CD4-positive, alpha-beta T cell treated with Interleukin-10 for 1 hour (primary cell): ENCODE data around the gene MEGF9.

Experiments used
- DNase-seq: peaks from one replicate; pipeline ENCODE4 v3.0.0-alpha.2; 2020

MEGF9 gene

DNA sequence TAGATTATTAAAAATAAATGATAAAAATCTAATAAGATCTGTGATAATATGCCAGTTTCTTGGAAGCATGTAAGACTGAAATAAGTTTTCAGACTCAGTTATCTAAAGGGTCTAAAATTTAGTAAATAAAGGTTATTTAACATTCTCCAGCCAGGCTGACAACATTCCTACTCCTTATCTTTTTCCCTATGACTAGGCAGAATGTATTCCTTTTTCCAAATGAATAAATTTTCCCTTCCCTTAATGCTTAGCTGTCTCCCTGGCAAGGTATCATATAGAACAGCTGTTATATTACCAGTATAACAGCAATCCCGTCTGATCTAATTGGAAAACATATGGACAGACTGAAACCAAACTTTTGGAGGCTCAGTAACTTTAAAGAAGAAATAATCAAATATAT, 13.0 kb downstream of the MEGF9 start:
- no peak for DNase-seq

DNA sequence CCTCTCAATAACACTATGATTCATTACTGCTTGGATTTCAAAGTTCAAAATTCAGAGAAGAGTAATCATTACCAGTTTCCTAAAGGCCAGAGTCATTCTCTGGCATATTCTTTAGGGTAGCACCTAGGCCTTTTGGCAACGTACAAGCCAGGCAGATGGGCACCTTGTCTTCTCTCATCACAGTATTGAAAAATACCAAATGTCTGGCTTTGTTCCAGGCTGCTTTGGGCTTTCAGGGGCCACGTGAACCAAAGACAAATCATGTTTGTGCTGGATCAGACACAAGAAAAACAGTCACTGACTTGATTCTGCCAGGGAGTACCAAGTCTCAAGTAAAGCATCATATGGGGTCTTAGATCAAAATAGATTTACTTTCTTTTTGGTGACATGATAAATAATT, 15.5 kb downstream of the MEGF9 start:
- no peak for DNase-seq

- DNase-seq, result no peak
Measured at GRCh38 chr9:120697448-120697847, 16.8 kb downstream of the MEGF9 start.

DNA sequence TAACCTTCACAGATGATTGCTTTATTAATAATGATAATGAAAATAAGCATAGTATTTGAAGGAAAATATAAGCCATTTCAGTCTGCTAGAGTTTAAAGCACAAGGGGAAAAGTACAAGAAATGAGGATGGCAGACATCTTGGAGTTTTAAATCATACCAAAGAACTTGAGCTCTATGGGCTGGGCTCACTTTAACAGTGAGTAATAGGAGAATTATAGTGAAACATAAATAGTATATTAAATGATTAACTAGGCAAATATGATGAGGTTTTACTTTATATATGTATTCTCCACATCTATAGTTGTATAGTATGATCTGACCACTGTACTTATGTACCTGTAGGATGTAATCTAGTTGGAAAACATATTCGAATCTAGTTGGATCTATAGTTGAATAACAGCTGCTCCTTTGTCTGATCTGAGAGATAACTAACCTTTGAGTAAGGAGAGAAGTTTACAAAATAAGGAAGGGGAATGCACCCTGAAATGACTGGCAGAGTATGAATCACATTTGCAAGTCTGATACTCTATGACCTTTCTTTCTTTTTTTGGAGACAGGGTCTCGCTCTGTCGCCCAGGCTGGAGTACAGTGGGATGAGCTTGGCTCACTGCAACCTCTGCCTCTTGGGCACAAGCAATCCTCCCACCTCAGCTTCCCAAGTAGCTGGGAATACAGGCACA, 17.6 kb downstream of the MEGF9 start:
- no peak for DNase-seq

GRCh38 chr9:120694559-120694958, 19.7 kb downstream of the MEGF9 start:
- DNase-seq, result no peak

GRCh38 chr9:120693700-120694008, 20.6 kb downstream of the MEGF9 start:
- no peak for DNase-seq

DNA sequence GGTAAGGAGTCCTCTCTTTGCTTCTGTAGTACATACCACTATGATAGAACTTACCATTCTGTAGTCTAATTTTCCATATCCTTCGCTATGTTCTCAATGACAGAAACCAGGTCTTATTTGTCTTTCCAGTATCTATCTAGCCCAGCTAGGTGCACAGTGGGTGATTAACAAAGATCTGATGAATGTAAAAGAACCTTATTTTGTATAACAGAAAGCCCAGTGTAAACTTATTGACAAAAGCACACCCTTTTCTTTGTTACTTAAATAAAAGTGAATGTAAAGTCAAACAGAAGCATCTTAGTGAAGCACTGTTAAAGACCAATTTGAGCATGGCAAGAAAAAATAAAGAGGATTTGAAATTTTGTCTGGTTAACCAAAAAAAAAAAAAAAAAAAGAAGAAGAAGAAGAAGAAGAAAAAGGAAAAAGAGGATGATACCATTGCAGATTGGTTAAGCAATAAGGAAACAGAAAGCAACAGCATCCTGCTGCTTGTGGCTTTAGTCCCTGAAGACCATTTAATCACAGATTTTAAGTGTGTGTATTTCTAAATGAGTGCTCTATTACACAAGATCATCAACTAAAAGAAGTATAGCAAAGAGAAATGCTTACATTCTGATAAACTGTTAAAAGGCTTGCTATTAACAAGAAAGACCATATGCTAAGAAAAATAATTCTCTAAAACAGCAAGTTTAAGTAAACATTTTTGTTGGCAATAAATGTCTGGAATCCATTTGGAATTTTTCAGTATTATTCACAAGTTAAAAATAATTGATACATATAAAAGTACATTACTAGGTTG, 21.2 kb downstream of the MEGF9 start:
- no peak for DNase-seq

GRCh38 chr9:120690372-120690771, 23.9 kb downstream of the MEGF9 start:
- DNase-seq, result no peak

GRCh38 chr9:120689860-120690259, 24.4 kb downstream of the MEGF9 start:
- DNase-seq, result no peak

DNA sequence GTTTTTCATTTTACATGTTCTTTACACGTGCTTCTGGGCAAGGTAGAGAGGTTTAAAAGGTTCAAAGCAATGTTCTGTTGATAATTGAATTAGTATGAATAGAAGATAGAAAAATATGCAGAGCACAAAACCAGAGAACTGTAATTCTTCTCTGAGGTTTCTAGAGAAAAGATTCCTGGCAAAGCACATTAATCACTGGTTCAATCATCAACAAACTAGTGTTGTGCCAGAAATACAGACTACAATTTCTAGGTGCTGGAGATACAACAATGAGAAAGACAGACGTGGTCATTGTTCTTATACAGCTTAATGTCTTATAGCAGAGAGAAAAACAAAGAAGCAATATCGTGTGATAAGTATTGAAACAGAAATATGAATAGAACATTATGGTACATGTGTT, 25.5 kb downstream of the MEGF9 start:
- no peak for DNase-seq

- no peak for DNase-seq
Measured at GRCh38 chr9:120683150-120683549, 31.1 kb downstream of the MEGF9 start.

- no peak for DNase-seq
Measured at GRCh38 chr9:120681121-120681520, 33.1 kb downstream of the MEGF9 start.

DNA sequence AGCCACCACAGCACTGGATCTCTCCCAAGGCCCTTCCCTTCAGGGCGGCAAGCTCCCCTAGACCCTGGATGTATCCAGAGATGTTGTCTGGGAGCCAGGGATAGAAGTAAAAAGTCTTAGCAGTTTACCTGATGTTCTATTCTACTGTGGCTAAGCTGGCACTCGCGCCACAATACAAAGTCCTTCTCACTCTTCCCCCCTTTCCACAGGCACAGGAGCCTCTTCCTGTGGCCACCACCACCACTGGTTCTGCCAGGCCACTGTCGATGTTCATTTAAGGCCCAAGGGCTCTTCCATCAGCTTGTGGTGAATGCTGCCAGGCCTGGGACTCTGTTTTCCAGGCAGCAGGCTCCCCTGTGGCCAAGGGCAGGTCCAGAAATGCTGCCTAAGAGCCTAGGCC, 33.7 kb downstream of the MEGF9 start:
- DNase-seq, result no peak

DNA sequence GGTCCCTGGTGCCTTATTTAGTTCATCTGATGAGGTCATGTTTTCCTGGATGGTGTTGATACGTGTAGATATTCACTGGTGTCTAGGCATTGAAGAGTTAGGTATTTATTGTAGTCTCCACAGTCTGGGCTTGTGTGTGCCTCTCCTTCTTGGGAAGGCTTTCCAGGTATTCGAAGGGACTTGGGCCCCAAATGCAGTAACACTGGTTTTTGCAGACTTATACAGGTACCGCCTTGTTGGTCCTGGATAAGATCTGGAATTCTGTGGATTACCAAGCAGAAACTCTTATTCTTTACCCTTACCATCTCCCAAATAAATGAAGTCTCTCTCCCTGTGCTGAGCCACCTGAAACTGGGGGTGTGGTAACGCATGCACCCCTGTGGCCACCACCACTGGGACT, 34.1 kb downstream of the MEGF9 start:
- DNase-seq, result no peak

GRCh38 chr9:120677965-120678364, 36.3 kb downstream of the MEGF9 start:
- DNase-seq, result no peak

DNA sequence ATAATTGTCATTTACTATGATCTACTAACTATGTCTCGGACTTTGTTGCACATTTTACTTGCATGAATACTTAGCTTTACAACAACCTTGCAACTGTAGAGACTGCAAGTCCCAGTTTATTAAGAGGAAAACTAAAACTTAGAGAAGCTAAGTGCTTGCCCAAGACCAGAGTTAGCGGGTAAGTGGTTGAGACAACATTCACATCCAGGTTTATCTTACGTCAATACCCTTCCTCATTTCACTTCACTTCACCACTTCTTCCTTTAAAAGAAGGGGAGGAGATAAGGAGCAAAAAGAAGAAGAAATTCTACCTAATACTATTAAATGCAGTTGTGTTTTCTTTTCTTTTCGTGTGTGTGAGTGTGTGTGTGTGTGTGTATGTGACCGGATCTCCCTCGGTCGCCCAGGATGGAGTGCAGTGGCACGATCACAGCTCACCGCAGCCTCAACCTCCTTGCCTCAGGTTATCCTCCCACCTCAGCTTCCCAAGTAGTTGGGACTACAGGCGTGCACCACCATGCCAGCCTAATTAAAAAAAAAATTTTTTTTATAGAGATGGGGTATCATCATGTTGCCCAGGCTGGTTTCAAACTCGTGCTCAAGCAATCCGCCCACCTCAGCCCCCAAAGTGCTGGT, 37.4 kb downstream of the MEGF9 start:
- DNase-seq, result no peak

GRCh38 chr9:120668399-120668798, 45.9 kb downstream of the MEGF9 start:
- DNase-seq, result no peak

- no peak for DNase-seq
Measured at GRCh38 chr9:120663950-120664349, 50.3 kb downstream of the MEGF9 start.

DNA sequence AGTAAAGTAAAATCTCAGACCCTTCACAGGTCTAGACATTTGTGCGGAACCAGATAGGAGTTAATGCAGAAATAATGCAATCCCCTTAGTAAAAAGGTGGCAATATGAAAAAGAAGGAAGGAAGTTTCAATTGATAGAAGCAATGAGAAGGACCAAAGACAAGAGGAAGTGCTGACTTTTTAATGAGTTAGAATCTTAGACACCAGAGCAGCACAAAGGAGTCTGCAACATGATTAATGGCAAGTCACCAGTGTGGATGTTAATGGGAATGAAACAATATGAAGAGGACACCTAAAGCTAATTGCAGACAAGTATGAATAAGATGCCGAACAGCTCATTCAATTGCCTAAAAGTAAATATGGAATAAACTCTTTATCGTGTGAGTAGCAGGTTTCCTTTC, 50.9 kb downstream of the MEGF9 start:
- no peak for DNase-seq

- DNase-seq, result no peak
Measured at GRCh38 chr9:120662513-120662912, 51.8 kb downstream of the MEGF9 start.

- DNase-seq, result no peak
Measured at GRCh38 chr9:120659676-120660075, 54.6 kb downstream of the MEGF9 start.

DNA sequence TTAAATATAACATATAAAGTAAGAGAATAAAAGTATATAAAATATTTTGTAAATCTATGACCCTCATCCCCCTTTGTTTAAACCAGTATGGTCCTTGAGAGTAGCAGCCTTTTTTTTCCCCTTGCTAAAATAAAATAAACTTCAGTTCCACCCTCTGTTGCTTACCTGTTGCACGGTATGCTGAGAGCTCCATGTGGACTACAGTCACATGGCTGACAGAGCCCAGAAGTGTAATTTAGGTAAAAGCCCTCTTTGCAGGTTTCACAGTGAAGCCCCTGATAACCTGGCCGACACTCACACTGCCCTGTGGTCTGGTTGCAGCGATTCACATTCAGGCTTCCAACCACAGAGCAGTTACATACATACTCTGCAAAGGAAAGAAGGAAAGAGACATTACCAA, 55.1 kb downstream of the MEGF9 start:
- DNase-seq, result no peak

- no peak for DNase-seq
Measured at GRCh38 chr9:120655005-120655622, 59.2 kb downstream of the MEGF9 start.

GRCh38 chr9:120654272-120654671, 60.0 kb downstream of the MEGF9 start:
- no peak for DNase-seq
